GM13976 (cell line): ENCODE results near the gene LCP2.

Experiments
- DNase-seq: peaks from one replicate; pipeline ENCODE4 v3.0.0; 2012; ENCODE audit warnings: low spot score
- CTCF ChIP-seq: IDR thresholded peaks from 2 replicates; pipeline ENCODE4 v1.5.1; 2012; ENCODE audit warnings: borderline replicate concordance, mild to moderate bottlenecking; ENCODE audit not compliant: insufficient read depth; ENCODE audit errors: extremely low read depth, missing control alignments, control extremely low read depth
- in situ Hi-C: fragments of 300-500 bp; cut with MboI; formaldehyde crosslinking; loops from one replicate; pipeline ENCODE4 v1.12.0; 2022; ENCODE audit warnings: low sequenced_read_pairs, mixed read lengths, inconsistent platforms; ENCODE audit not compliant: unreplicated experiment

Gene LCP2

GRCh38 chr5:170288151-170288550 lies 9.4 kb downstream of the LCP2 start:
- in situ Hi-C loops = no loop called here

GRCh38 chr5:170287532-170287931 lies 10.0 kb downstream of the LCP2 start:
- in situ Hi-C loops = no loop called here
- no peak for DNase-seq
- TF ChIP-seq CTCF = no peak

More at GRCh38 chr5:170288151-170288550, 9.4 kb downstream of the LCP2 start:
- TF ChIP-seq CTCF = no peak
- no peak for DNase-seq

GRCh38 chr5:170286386-170286925 lies 11.1 kb downstream of the LCP2 start:
- in situ Hi-C loops = no loop called here
- DNase-seq = no peak

GRCh38 chr5:170285181-170285580 lies 12.4 kb downstream of the LCP2 start:
- TF ChIP-seq CTCF = no peak
- in situ Hi-C loops = no loop called here
- no peak for DNase-seq

More at GRCh38 chr5:170286386-170286925, 11.1 kb downstream of the LCP2 start:
- no peak for TF ChIP-seq CTCF

GRCh38 chr5:170284231-170284630 lies 13.3 kb downstream of the LCP2 start:
- in situ Hi-C loops = no loop called here
- DNase-seq = no peak
- no peak for TF ChIP-seq CTCF

GRCh38 chr5:170283296-170283695 lies 14.3 kb downstream of the LCP2 start:
- TF ChIP-seq CTCF = no peak
- in situ Hi-C loops = no loop called here
- no peak for DNase-seq
